Loucy (cell line): ENCODE measurements around the gene OSGIN1.

Experiments
- H2AFZ ChIP-seq: fragments of 200-600 bp; sonication (generic); 2 replicates; pipeline ENCODE4 v1.6.0; 2016; ENCODE audit warnings: antibody characterized with exemption, mild to moderate bottlenecking, low read length, moderate library complexity
- H3F3A ChIP-seq: fragments of 200-600 bp; 2 replicates; pipeline ENCODE4 v1.6.0; 2016; ENCODE audit warnings: antibody characterized with exemption, low read depth, mild to moderate bottlenecking
- H3K27me3 ChIP-seq: fragments of 200-600 bp; sonication (generic); 2 replicates; pipeline ENCODE4 v1.6.1; 2014; ENCODE audit warnings: low read length, mild to moderate bottlenecking; ENCODE audit not compliant: insufficient read depth, poor library complexity, severe bottlenecking
- H3K36me3 ChIP-seq: fragments of 200-600 bp; sonication (generic); 2 replicates; pipeline ENCODE4 v1.6.1; 2016; ENCODE audit warnings: low read length; ENCODE audit not compliant: insufficient read depth
- H3K4me1 ChIP-seq: fragments of 200-600 bp; sonication (generic); 2 replicates; pipeline ENCODE4 v1.5.1; 2014; ENCODE audit warnings: low read length, mild to moderate bottlenecking; ENCODE audit not compliant: insufficient read depth, poor library complexity, severe bottlenecking
- H3K4me2 ChIP-seq: fragments of 200-600 bp; sonication (generic); 2 replicates; pipeline ENCODE4 v1.6.0; 2014; ENCODE audit warnings: antibody characterized with exemption, low read length, low read depth, mild to moderate bottlenecking; ENCODE audit not compliant: poor library complexity, severe bottlenecking
- H3K4me3 ChIP-seq: fragments of 200-600 bp; sonication (generic); 2 replicates; pipeline ENCODE4 v1.5.1; 2014; ENCODE audit warnings: low read length, mild to moderate bottlenecking, mixed read lengths; ENCODE audit not compliant: poor library complexity, severe bottlenecking
- H3K79me2 ChIP-seq: fragments of 200-600 bp; sonication (generic); 2 replicates; pipeline ENCODE4 v1.6.1; 2014; ENCODE audit warnings: low read length; ENCODE audit not compliant: insufficient read depth
- H3K9ac ChIP-seq: fragments of 200-600 bp; sonication (generic); 2 replicates; pipeline ENCODE4 v1.6.0; 2014; ENCODE audit warnings: mild to moderate bottlenecking, low read depth, low read length, moderate library complexity; ENCODE audit not compliant: poor library complexity, severe bottlenecking
- H3K9me2 ChIP-seq: fragments of 200-600 bp; sonication (generic); replicated peaks from 2 replicates; pipeline ENCODE4 v1.6.1; 2016; ENCODE audit warnings: low read depth, low read length, mixed read lengths
- H3K9me3 ChIP-seq: fragments of 200-600 bp; sonication (generic); 2 replicates; pipeline ENCODE4 v1.6.1; 2014; ENCODE audit warnings: mild to moderate bottlenecking, antibody characterized with exemption, low read length, low read depth; ENCODE audit not compliant: insufficient read depth
- H4K20me1 ChIP-seq: fragments of 200-600 bp; sonication (generic); 2 replicates; pipeline ENCODE4 v1.6.0; 2014; ENCODE audit warnings: antibody characterized with exemption, low read length, mild to moderate bottlenecking; ENCODE audit not compliant: insufficient read depth, poor library complexity, severe bottlenecking
- EZH2phosphoT487 ChIP-seq: fragments of 200-600 bp; IDR thresholded peaks from 2 replicates; pipeline ENCODE4 v1.6.1; 2018; ENCODE audit warnings: antibody characterized with exemption, mild to moderate bottlenecking, moderate library complexity, borderline replicate concordance
- TF ChIP-seq, protein P1 (sequence below): fragments of 200-600 bp; sonication (generic); conservative IDR thresholded peaks from 2 replicates; pipeline ENCODE4 v1.5.1; 2014; ENCODE audit warnings: mild to moderate bottlenecking, antibody characterized with exemption, low read length

OSGIN1 gene

GRCh38 chr16:83946154-83946780, 6.8 kb upstream of the OSGIN1 start:
- no peak overlapping the region for H2AFZ ChIP-seq
- TF ChIP-seq, protein P1, sequence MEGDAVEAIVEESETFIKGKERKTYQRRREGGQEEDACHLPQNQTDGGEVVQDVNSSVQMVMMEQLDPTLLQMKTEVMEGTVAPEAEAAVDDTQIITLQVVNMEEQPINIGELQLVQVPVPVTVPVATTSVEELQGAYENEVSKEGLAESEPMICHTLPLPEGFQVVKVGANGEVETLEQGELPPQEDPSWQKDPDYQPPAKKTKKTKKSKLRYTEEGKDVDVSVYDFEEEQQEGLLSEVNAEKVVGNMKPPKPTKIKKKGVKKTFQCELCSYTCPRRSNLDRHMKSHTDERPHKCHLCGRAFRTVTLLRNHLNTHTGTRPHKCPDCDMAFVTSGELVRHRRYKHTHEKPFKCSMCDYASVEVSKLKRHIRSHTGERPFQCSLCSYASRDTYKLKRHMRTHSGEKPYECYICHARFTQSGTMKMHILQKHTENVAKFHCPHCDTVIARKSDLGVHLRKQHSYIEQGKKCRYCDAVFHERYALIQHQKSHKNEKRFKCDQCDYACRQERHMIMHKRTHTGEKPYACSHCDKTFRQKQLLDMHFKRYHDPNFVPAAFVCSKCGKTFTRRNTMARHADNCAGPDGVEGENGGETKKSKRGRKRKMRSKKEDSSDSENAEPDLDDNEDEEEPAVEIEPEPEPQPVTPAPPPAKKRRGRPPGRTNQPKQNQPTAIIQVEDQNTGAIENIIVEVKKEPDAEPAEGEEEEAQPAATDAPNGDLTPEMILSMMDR: no peak
- TF ChIP-seq EZH2phosphoT487: no peak
- H3K27me3 ChIP-seq: no peaks in the 10 kb centered on the region
- H3F3A ChIP-seq: no peaks in the 10 kb centered on the region
- no peaks in the 10 kb centered on the region for H3K9me2 ChIP-seq
- no peaks in the 10 kb centered on the region for H3K9me3 ChIP-seq
- H3K4me2 ChIP-seq: no peak overlapping the region
- H4K20me1 ChIP-seq: no peaks in the 10 kb centered on the region
- no peaks in the 10 kb centered on the region for H3K4me1 ChIP-seq
- no peak overlapping the region for H3K9ac ChIP-seq
- no peak overlapping the region for H3K4me3 ChIP-seq
- no peaks in the 10 kb centered on the region for H3K79me2 ChIP-seq
- H3K36me3 ChIP-seq: no peaks in the 10 kb centered on the region

DNA sequence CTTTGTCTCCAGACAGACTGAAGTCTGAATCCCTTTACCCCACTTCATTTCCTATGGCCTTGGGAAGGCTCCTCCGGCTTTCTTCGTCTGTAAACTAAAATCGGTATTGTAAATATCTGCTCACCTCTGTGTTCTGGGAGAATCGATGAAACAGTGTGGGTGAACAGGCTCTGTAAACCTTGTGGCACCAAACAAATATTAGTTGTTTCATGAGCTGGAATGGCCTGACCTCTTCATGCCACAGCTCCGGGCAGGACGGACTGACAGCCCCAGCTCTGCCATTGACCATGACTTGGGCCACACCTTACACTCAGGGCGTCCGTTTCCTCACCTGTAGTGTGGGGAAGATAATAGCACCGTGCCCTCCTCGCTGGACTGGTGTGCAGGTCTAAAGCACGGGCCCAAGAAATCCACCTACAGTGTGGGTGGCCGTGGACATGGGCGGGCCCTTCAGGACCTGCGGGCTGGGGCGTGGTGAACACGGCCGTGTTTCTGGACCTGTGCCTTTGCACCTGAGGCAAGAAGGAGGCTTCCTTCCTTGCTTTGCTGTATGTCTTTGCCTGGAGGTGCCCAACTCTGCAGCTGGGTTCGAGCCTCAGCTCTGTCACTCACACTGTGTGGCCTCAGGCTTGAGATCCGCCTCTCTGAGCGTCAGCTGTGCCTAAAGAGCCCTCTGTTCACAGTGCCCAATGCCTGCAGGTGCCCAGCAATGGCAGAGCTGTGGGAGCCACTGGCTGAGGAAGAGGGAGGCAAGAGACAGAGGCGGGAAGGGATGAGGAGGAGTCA, 6.1 kb upstream of the OSGIN1 start:
- Histone ChIP-seq H3K4me1 (no peaks in the 10 kb centered on the region), H3K9ac (no peak overlapping the region), H3F3A (no peaks in the 10 kb centered on the region), H4K20me1 (no peaks in the 10 kb centered on the region), H3K27me3 (no peaks in the 10 kb centered on the region), H3K4me3 (no peak overlapping the region), H2AFZ (no peak overlapping the region), H3K79me2 (no peaks in the 10 kb centered on the region), H3K36me3 (no peaks in the 10 kb centered on the region), H3K9me2 (no peaks in the 10 kb centered on the region), H3K9me3 (no peaks in the 10 kb centered on the region), H3K4me2 (no peak overlapping the region)
- TF ChIP-seq, protein P1: no peak
- no peak for TF ChIP-seq EZH2phosphoT487

GRCh38 chr16:83947642-83948234, 5.3 kb upstream of the OSGIN1 start:
- H3K4me1 ChIP-seq: peaks cover 3% of the 10 kb centered on the region
- no peak overlapping the region for H2AFZ ChIP-seq
- no peaks in the 10 kb centered on the region for H3F3A ChIP-seq
- TF ChIP-seq EZH2phosphoT487: no peak
- TF ChIP-seq, protein P1: no peak
- no peaks in the 10 kb centered on the region for H3K79me2 ChIP-seq
- no peaks in the 10 kb centered on the region for H3K36me3 ChIP-seq
- H3K4me3 ChIP-seq: no peak overlapping the region
- H3K9ac ChIP-seq: no peak overlapping the region
- H3K9me3 ChIP-seq: no peaks in the 10 kb centered on the region
- no peaks in the 10 kb centered on the region for H3K9me2 ChIP-seq
- no peak overlapping the region for H3K4me2 ChIP-seq
- H4K20me1 ChIP-seq: no peaks in the 10 kb centered on the region
- H3K27me3 ChIP-seq: no peaks in the 10 kb centered on the region
